ENCODE measurements around the gene MAPK7.

DNA sequence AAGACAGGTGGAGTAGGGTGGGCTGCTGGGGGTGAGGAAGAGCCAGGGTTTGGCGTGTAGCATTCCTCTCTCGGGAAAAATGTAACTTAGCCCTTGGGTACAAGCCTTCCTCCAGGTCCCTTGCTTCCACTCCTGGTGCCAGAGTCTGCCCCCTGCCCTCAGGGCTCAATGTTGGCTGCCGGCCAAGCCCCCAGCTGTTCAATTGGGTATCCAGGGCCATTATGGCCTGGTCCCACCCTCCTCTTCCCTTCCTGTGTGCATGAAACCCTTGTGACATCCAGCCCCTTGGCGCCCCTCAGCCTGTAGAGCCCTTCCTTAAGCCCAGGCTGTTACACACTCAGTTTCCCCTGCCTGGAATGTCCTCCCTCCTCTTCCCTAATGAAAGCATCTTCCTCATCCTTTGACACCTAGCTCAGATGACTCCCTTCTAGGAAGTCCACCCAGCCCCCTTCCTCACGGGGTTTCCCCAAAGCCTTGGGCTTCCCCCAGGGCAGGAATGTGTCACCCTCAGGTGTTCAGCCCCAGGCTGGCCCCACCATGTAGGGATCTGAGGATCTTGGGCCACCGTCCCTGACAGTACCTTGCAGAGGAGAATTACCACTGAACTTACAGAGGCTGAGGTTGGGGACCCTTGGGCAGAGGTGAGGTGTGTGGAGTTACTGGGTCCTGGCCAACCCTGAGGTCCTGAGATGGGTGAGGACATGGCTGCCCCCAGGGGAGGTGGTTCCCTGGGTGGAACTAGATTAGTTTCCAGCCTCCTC, 45.7 kb upstream of the MAPK7 start:
- TF ChIP-seq, protein P1, sequence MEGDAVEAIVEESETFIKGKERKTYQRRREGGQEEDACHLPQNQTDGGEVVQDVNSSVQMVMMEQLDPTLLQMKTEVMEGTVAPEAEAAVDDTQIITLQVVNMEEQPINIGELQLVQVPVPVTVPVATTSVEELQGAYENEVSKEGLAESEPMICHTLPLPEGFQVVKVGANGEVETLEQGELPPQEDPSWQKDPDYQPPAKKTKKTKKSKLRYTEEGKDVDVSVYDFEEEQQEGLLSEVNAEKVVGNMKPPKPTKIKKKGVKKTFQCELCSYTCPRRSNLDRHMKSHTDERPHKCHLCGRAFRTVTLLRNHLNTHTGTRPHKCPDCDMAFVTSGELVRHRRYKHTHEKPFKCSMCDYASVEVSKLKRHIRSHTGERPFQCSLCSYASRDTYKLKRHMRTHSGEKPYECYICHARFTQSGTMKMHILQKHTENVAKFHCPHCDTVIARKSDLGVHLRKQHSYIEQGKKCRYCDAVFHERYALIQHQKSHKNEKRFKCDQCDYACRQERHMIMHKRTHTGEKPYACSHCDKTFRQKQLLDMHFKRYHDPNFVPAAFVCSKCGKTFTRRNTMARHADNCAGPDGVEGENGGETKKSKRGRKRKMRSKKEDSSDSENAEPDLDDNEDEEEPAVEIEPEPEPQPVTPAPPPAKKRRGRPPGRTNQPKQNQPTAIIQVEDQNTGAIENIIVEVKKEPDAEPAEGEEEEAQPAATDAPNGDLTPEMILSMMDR (conservative IDR thresholded peaks at IDR 0.05; ENCODE audit: low read depth, low read length): no peak
- TF ChIP-seq EZH2 (IDR thresholded peaks at IDR 0.05; ENCODE audit: borderline replicate concordance, low read depth, low read length, poor library complexity, severe bottlenecking): no peak
